Activated T-cell treated with anti-CD3 and anti-CD28 coated beads, Interleukin-2, amount 50 U/mL, for 72 hours (primary cell): ENCODE results near the gene DCP2. TPM values are rescaled to one million over a fixed set of nuclear protein-coding genes. Genes with fewer than 3 reads are reported as not detected.
A peak's percentile ranks its signal among the peaks of the same experiment; 100 is the strongest.

ENCODE experiments used
- ATAC-seq, 2 donors: fragments of 150-1000 bp; cut with Tn5 transposase; replicated peaks in 1 of 2; 2 replicates each; pipeline ENCODE4 v1.10.0; 2021; ENCODE audit warnings: moderate library complexity in 2 of 2, mild to moderate bottlenecking in 1 of 2
- DNase-seq, 2 donors: peaks; one replicate each; pipeline ENCODE4 v3.0.0; 2021 to 2022; ENCODE audit warnings: mixed read lengths in 1 of 2
- H3K27ac Mint-ChIP-seq: one replicate; pipeline ENCODE4 v1.8.0; 2022; ENCODE audit warnings: mild to moderate bottlenecking, moderate library complexity, mixed read lengths
- H3K27me3 Mint-ChIP-seq: one replicate; pipeline ENCODE4 v1.8.0; 2022; ENCODE audit warnings: low read depth, mixed read lengths
- H3K36me3 Mint-ChIP-seq, 2 donors: one replicate each; pipeline ENCODE4 v1.8.0; 2022; ENCODE audit warnings: mixed read lengths in 2 of 2, mild to moderate bottlenecking in 1 of 2; ENCODE audit not compliant: insufficient read depth in 2 of 2
- H3K4me1 Mint-ChIP-seq: one replicate; pipeline ENCODE4 v1.8.0; 2022; ENCODE audit warnings: low read depth, mixed read lengths
- H3K4me3 Mint-ChIP-seq, 2 donors: one replicate each; pipeline ENCODE4 v1.8.0; 2022; ENCODE audit warnings: mild to moderate bottlenecking in 2 of 2, mixed read lengths in 2 of 2, moderate library complexity in 2 of 2
- H3K9me3 Mint-ChIP-seq, 2 donors: one replicate each; pipeline ENCODE4 v1.8.0; 2022; ENCODE audit warnings: mixed read lengths in 2 of 2
- total RNA-seq, 2 donors: library from RNA; stranded (reverse); gene quantifications; one replicate each; pipeline ENCODE4 v1.2.3, GENCODE V29; 2022

DCP2 gene
- total RNA-seq, 2 donors from 2014 or later, result 113 to 138 TPM

GRCh38 chr5:113003763-113004162 is 27.2 kb downstream of the DCP2 start:
- DNase-seq (no peak), ATAC-seq (no peak)
- H3K36me3 Mint-ChIP-seq, result peaks cover 4 to 28% of the 10 kb centered on the region in 2 donors
- H3K4me1 Mint-ChIP-seq, result peaks cover 5% of the 10 kb centered on the region
- no peaks in the 10 kb centered on the region for H3K9me3 Mint-ChIP-seq
- no peak overlapping the region for H3K4me3 Mint-ChIP-seq
- H3K27me3 Mint-ChIP-seq, result no peaks in the 10 kb centered on the region
- no peak overlapping the region for H3K27ac Mint-ChIP-seq

GRCh38 chr5:113005454-113005853 is 28.9 kb downstream of the DCP2 start:
- no peaks in the 10 kb centered on the region for H3K9me3 Mint-ChIP-seq
- no peaks in the 10 kb centered on the region for H3K27me3 Mint-ChIP-seq
- H3K27ac Mint-ChIP-seq, result no peak overlapping the region
- H3K36me3 Mint-ChIP-seq, result peaks cover 4 to 27% of the 10 kb centered on the region in 2 donors
- no peak overlapping the region for H3K4me3 Mint-ChIP-seq
- H3K4me1 Mint-ChIP-seq, result peaks cover 5% of the 10 kb centered on the region
- ATAC-seq, result no peak
- DNase-seq, result no peak

GRCh38 chr5:113017881-113018635 is 41.5 kb downstream of the DCP2 start:
- Mint-ChIP-seq H3K27ac (no peak overlapping the region), H3K9me3 (no peaks in the 10 kb centered on the region), H3K36me3 (peaks cover 0 to 28% of the 10 kb centered on the region in 2 donors), H3K4me1 (peaks cover 64% of the 10 kb centered on the region), H3K27me3 (no peaks in the 10 kb centered on the region), H3K4me3 (no peak overlapping the region)
- ATAC-seq (no peak), DNase-seq (no peak)

- peak; percentile 76 to 84 for ATAC-seq
- Mint-ChIP-seq H3K9me3 (no peaks in the 10 kb centered on the region), H3K27ac (peak overlapping the region; percentile 43), H3K36me3 (peaks cover 0 to 18% of the 10 kb centered on the region in 2 donors), H3K4me3 (peak overlapping the region; percentile 35 to 62), H3K4me1 (peaks cover 69% of the 10 kb centered on the region), H3K27me3 (no peaks in the 10 kb centered on the region)
- peak; percentile 20 to 48 for DNase-seq
Measured at GRCh38 chr5:113020461-113021273, 44.1 kb downstream of the DCP2 start.

- Mint-ChIP-seq H3K9me3 (no peaks in the 10 kb centered on the region), H3K27ac (peak overlapping the region; percentile 36), H3K36me3 (peaks cover 0 to 16% of the 10 kb centered on the region in 2 donors), H3K4me3 (peak overlapping the region in 1 of 2 donors; percentile 39), H3K4me1 (peaks cover 59% of the 10 kb centered on the region), H3K27me3 (no peaks in the 10 kb centered on the region)
- ATAC-seq (peak; percentile 55 to 73), DNase-seq (no peak)
Measured at GRCh38 chr5:113022661-113023060, 46.1 kb downstream of the DCP2 start.

- Mint-ChIP-seq H3K27me3 (no peaks in the 10 kb centered on the region), H3K36me3 (peaks cover 0 to 16% of the 10 kb centered on the region in 2 donors), H3K4me1 (peaks cover 44% of the 10 kb centered on the region), H3K4me3 (no peak overlapping the region), H3K9me3 (no peaks in the 10 kb centered on the region), H3K27ac (peak overlapping the region; percentile 19)
- DNase-seq (no peak), ATAC-seq (no peak)
Measured at GRCh38 chr5:113024076-113024697, 47.6 kb downstream of the DCP2 start.

- Mint-ChIP-seq H3K27me3 (no peaks in the 10 kb centered on the region), H3K4me3 (no peak overlapping the region), H3K9me3 (no peaks in the 10 kb centered on the region), H3K27ac (no peak overlapping the region), H3K4me1 (peaks cover 30% of the 10 kb centered on the region), H3K36me3 (peaks cover 0 to 15% of the 10 kb centered on the region in 2 donors)
- ATAC-seq, result no peak
- DNase-seq, result no peak
Measured at GRCh38 chr5:113025596-113025995, 49.0 kb downstream of the DCP2 start.

GRCh38 chr5:113026211-113026610 is 49.6 kb downstream of the DCP2 start:
- peaks cover 0 to 11% of the 10 kb centered on the region in 2 donors for H3K36me3 Mint-ChIP-seq

GRCh38 chr5:113027015-113027414 is 50.4 kb downstream of the DCP2 start:
- Mint-ChIP-seq H3K4me3 (no peak overlapping the region), H3K4me1 (peaks cover 16% of the 10 kb centered on the region), H3K27me3 (no peaks in the 10 kb centered on the region), H3K27ac (no peak overlapping the region), H3K9me3 (no peaks in the 10 kb centered on the region), H3K36me3 (peaks cover 0 to 11% of the 10 kb centered on the region in 2 donors)
- DNase-seq (no peak), ATAC-seq (no peak)

More at GRCh38 chr5:113026211-113026610, 49.6 kb downstream of the DCP2 start:
- no peak for ATAC-seq
- Mint-ChIP-seq H3K4me1 (peaks cover 24% of the 10 kb centered on the region), H3K4me3 (no peak overlapping the region), H3K27me3 (no peaks in the 10 kb centered on the region), H3K27ac (no peak overlapping the region), H3K9me3 (no peaks in the 10 kb centered on the region)
- DNase-seq, result no peak

GRCh38 chr5:113027431-113027830 is 50.8 kb downstream of the DCP2 start:
- Mint-ChIP-seq H3K4me1 (peaks cover 11% of the 10 kb centered on the region), H3K27ac (no peak overlapping the region), H3K36me3 (peaks cover 0 to 9% of the 10 kb centered on the region in 2 donors), H3K4me3 (no peak overlapping the region), H3K27me3 (no peaks in the 10 kb centered on the region), H3K9me3 (no peaks in the 10 kb centered on the region)
- DNase-seq (no peak), ATAC-seq (no peak)

- Mint-ChIP-seq H3K36me3 (peaks cover 0 to 9% of the 10 kb centered on the region in 2 donors), H3K4me1 (no peaks in the 10 kb centered on the region), H3K27me3 (no peaks in the 10 kb centered on the region), H3K4me3 (no peak overlapping the region), H3K9me3 (no peaks in the 10 kb centered on the region), H3K27ac (no peak overlapping the region)
- DNase-seq (no peak), ATAC-seq (no peak)
Measured at GRCh38 chr5:113029614-113030013, 53.0 kb downstream of the DCP2 start.

GRCh38 chr5:113031104-113031503 is 54.5 kb downstream of the DCP2 start:
- Mint-ChIP-seq H3K4me1 (no peaks in the 10 kb centered on the region), H3K27me3 (no peaks in the 10 kb centered on the region), H3K4me3 (no peak overlapping the region), H3K36me3 (peaks cover 0 to 7% of the 10 kb centered on the region in 2 donors), H3K9me3 (no peaks in the 10 kb centered on the region), H3K27ac (no peak overlapping the region)
- no peak for DNase-seq
- ATAC-seq, result no peak

GRCh38 chr5:113031557-113031956 is 55.0 kb downstream of the DCP2 start:
- Mint-ChIP-seq H3K4me3 (no peak overlapping the region), H3K27ac (no peak overlapping the region), H3K9me3 (no peaks in the 10 kb centered on the region), H3K36me3 (peaks cover 0 to 4% of the 10 kb centered on the region in 2 donors), H3K27me3 (no peaks in the 10 kb centered on the region), H3K4me1 (no peaks in the 10 kb centered on the region)
- DNase-seq (no peak), ATAC-seq (no peak)
